ENCODE data around the gene SIN3B. TPM values are rescaled to one million over a fixed set of nuclear protein-coding genes. Genes with fewer than 3 reads are reported as not detected.
A peak's percentile ranks its signal among the peaks of the same experiment; 100 is the strongest.

The SIN3B gene
- total RNA-seq, 4 donors from 2014 or later, result 38.1 to 294 (median 66.5) TPM

DNA sequence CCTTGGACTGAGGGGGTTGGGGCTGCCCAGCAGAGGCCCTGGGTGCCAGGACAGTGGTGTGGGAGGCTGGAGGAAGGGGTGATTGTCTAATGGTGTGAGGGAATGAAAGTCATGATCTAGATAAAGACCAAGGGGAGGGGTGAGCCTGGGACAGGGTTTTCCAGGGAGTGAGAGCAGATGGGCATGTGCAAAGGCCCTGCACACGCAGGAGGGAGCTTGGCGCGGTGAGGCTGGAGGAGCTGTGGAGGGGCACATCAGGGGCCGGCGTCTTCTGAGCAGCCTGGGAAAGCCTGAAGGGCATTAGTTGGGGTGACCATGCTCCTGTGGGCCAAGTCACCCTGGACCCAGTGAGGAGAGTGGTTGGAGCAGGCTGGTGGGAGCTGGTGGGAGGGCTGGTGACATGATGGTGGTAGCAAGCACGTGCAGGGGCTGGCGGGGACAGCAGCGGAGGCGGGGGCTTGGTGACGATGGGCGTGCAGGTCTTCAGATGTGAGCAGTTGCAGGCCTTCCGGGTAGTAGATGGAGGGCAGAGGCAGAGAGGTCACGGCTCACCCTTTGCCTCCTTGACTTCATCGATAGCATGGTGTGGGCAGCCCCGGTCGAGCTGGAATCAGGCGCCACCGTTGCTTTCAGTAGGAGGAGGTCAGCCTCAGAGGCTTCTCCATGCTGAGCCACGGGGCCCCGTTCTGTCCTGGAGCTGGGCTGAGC, 39.4 kb downstream of the SIN3B start:
- no peak overlapping the region for H3K27ac ChIP-seq
- H3K27me3 ChIP-seq, result no peaks in the 10 kb centered on the region
- intact Hi-C loops (cut with DNase I; ENCODE audit: low total_unique reads), result no loop called here
- peaks cover 0 to 10% (median 0%) of the 10 kb centered on the region in 4 donors for H3K4me1 ChIP-seq
- TF ChIP-seq POLR2A (IDR thresholded peaks at IDR 0.05) (no peak), EP300 (IDR thresholded peaks at IDR 0.05; ENCODE audit: low read depth) (no peak), POLR2AphosphoS5 (IDR thresholded peaks at IDR 0.05) (no peak)
- TF ChIP-seq, protein P1, sequence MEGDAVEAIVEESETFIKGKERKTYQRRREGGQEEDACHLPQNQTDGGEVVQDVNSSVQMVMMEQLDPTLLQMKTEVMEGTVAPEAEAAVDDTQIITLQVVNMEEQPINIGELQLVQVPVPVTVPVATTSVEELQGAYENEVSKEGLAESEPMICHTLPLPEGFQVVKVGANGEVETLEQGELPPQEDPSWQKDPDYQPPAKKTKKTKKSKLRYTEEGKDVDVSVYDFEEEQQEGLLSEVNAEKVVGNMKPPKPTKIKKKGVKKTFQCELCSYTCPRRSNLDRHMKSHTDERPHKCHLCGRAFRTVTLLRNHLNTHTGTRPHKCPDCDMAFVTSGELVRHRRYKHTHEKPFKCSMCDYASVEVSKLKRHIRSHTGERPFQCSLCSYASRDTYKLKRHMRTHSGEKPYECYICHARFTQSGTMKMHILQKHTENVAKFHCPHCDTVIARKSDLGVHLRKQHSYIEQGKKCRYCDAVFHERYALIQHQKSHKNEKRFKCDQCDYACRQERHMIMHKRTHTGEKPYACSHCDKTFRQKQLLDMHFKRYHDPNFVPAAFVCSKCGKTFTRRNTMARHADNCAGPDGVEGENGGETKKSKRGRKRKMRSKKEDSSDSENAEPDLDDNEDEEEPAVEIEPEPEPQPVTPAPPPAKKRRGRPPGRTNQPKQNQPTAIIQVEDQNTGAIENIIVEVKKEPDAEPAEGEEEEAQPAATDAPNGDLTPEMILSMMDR (IDR thresholded peaks at IDR 0.05), result no peak
- no peaks in the 10 kb centered on the region for H3K9me3 ChIP-seq
- no peak overlapping the region for H3K4me3 ChIP-seq
- WGBS, 2 donors (ENCODE audit: low coverage in 1 of 2), result 94% methylated on average over 16 of the region's 20 CpGs; no CpG with 5 or more reads in 1 of the 2 donors
- peaks cover 0 to 43% (median 21%) of the 10 kb centered on the region in 4 donors for H3K36me3 ChIP-seq
- in situ Hi-C loops (cut with MboI; ENCODE audit: low pct_ligation_motif_present in 1 of 4, low pct_unique_long_range_greater_than_20kb in 1 of 4, low sequenced_read_pairs in 3 of 4), result no loop called here
- no peak for DNase-seq

DNA sequence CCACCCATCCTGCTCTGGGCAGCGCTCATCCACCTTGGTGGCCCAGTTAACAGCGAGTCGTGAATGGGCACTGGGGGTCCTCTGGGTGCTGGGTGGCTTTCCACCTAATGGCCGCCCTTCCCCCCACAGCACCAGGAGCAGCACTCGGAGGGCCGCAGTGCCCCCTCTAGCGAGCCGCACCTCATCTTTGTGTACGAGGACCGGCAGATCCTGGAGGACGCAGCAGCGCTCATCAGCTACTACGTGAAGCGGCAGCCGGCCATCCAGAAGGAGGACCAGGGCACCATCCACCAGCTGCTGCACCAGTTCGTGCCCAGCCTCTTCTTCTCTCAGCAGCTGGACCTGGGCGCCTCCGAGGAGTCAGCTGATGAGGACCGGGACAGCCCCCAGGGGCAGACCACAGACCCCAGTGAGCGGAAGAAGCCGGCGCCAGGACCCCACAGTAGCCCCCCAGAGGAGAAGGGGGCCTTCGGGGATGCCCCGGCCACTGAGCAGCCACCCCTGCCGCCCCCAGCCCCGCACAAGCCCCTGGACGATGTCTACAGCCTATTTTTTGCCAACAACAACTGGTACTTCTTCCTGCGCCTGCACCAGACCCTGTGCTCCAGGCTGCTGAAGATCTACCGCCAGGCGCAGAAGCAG, 40.3 kb downstream of the SIN3B start:
- in situ Hi-C loops (cut with MboI; ENCODE audit: low pct_ligation_motif_present in 1 of 4, low pct_unique_long_range_greater_than_20kb in 1 of 4, low sequenced_read_pairs in 3 of 4), result no loop called here
- 97% methylated on average over 22 of the region's 30 CpGs; no CpG with 5 or more reads in 1 of the 2 donors for WGBS, 2 donors (ENCODE audit: low coverage in 1 of 2)
- no peak for DNase-seq
- H3K36me3 ChIP-seq, result peaks cover 0 to 37% (median 17%) of the 10 kb centered on the region in 4 donors
- H3K27ac ChIP-seq, result no peak overlapping the region
- H3K4me3 ChIP-seq, result no peak overlapping the region
- no peaks in the 10 kb centered on the region for H3K9me3 ChIP-seq
- no peaks in the 10 kb centered on the region for H3K27me3 ChIP-seq
- no peak for TF ChIP-seq POLR2AphosphoS5 (IDR thresholded peaks at IDR 0.05)
- TF ChIP-seq, protein P1 (IDR thresholded peaks at IDR 0.05), result no peak
- no peak for TF ChIP-seq POLR2A (IDR thresholded peaks at IDR 0.05)
- no peak for TF ChIP-seq EP300 (IDR thresholded peaks at IDR 0.05; ENCODE audit: low read depth)
- intact Hi-C loops (cut with DNase I; ENCODE audit: low total_unique reads), result no loop called here
- H3K4me1 ChIP-seq, result peaks cover 0 to 10% (median 0%) of the 10 kb centered on the region in 4 donors

DNA sequence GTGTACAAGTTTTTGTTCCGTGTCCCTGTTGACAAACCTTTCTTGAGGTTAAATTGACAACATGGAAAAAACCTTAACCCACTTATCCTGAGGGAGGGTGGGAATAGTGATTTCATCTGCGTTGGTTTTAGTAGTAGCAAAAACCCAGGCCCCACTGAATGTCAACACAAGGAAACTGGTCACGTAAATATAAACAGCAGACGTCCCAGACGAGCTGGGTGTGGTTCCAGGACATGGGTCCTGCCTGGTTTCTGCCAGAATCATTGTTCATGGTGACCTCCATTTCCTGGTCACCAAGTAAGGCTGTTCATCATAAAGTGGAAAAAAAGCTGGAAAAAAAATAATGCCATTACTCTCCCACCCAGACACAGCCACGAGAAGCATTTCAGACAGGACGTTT, 42.7 kb downstream of the SIN3B start:
- 57 to 58% methylated on average over 5 to 7 of the region's 7 CpGs for WGBS, 2 donors (ENCODE audit: low coverage in 1 of 2)
- intact Hi-C loops (cut with DNase I; ENCODE audit: low total_unique reads) (no loop called here), in situ Hi-C loops (cut with MboI; ENCODE audit: low pct_ligation_motif_present in 1 of 4, low pct_unique_long_range_greater_than_20kb in 1 of 4, low sequenced_read_pairs in 3 of 4) (no loop called here)
- Histone ChIP-seq H3K4me1 (peaks cover 0 to 10% (median 0%) of the 10 kb centered on the region in 4 donors), H3K36me3 (peaks cover 0 to 25% (median 7%) of the 10 kb centered on the region in 4 donors), H3K9me3 (no peaks in the 10 kb centered on the region), H3K4me3 (no peak overlapping the region), H3K27me3 (no peaks in the 10 kb centered on the region), H3K27ac (peak overlapping the region; percentile 30 to 45 (median 40))
- TF ChIP-seq, protein P1 (IDR thresholded peaks at IDR 0.05), result no peak
- TF ChIP-seq POLR2AphosphoS5 (IDR thresholded peaks at IDR 0.05) (peak in 1 of 3 donors; percentile 42), POLR2A (IDR thresholded peaks at IDR 0.05) (no peak)
- peak; percentile 28 for DNase-seq

DNA sequence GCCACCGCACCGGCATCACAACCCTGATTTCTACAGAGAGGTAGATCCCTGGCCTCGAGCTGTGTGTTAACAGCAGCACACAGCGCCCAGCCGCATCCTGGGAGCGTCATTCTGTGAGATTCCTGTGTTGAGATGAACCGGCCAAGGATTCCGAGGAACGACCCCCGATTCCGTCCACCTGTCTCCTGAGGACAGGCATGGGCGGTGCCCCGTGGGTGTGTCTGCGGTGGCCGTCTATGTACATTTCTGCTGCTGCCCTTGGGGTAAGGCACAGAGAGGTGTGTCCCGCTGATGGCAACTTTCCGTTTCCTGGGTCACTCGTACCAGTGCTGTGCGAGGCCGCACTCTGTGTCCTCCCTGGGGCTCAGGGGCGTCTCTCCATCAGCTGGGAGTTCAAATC, 43.5 kb downstream of the SIN3B start:
- Histone ChIP-seq H3K36me3 (peaks cover 0 to 25% (median 5%) of the 10 kb centered on the region in 4 donors), H3K27ac (peak overlapping the region; percentile 30 to 45 (median 40)), H3K4me1 (peaks cover 0 to 10% (median 0%) of the 10 kb centered on the region in 4 donors), H3K4me3 (no peak overlapping the region), H3K27me3 (no peaks in the 10 kb centered on the region), H3K9me3 (no peaks in the 10 kb centered on the region)
- TF ChIP-seq POLR2AphosphoS5 (IDR thresholded peaks at IDR 0.05) (no peak), EP300 (IDR thresholded peaks at IDR 0.05; ENCODE audit: low read depth) (no peak)
- no peak for DNase-seq
- WGBS, 2 donors (ENCODE audit: low coverage in 1 of 2), result 93% methylated on average over 19 of the region's 21 CpGs; no CpG with 5 or more reads in 1 of the 2 donors
- in situ Hi-C loops (cut with MboI; ENCODE audit: low pct_ligation_motif_present in 1 of 4, low pct_unique_long_range_greater_than_20kb in 1 of 4, low sequenced_read_pairs in 3 of 4) (no loop called here), intact Hi-C loops (cut with DNase I; ENCODE audit: low total_unique reads) (no loop called here)

Measured in transverse colon (tissue), 4 donors.